ENCODE measurements around the gene COL4A1. TPM values are rescaled to one million over a fixed set of nuclear protein-coding genes. Genes with fewer than 3 reads are reported as not detected.

Gene COL4A1
- total RNA-seq, 1 experiment from 2014 or later, result 4.8 TPM

GRCh38 chr13:110301606-110302553, 5.1 kb downstream of the COL4A1 start:
- H3K27me3 Mint-ChIP-seq (ENCODE audit: insufficient read depth, unreplicated experiment), result no peaks in the 10 kb centered on the region
- peaks cover 29% of the 10 kb centered on the region for H3K4me1 Mint-ChIP-seq (ENCODE audit: low read depth, unreplicated experiment)
- BruUV-seq (replicated peaks), result no TSS peak
- POLR2A ChIA-PET, result no interaction called here
- intact Hi-C loops (cut with micrococcal nuclease; ENCODE audit: unreplicated experiment), result no loop called here
- H3K4me3 Mint-ChIP-seq (ENCODE audit: unreplicated experiment), result no peak overlapping the region
- no peaks in the 10 kb centered on the region for H3K27me3 ChIP-seq (replicated peaks; ENCODE audit: control insufficient read depth, insufficient read depth, low read length)
- no peaks in the 10 kb centered on the region for H3K9me3 ChIP-seq
- peaks cover 8% of the 10 kb centered on the region for H3K4me1 ChIP-seq
- TF ChIP-seq CTCF (IDR thresholded peaks at IDR 0.05; ENCODE audit: insufficient read depth in 1 of 2, low read depth in 1 of 2, low read length in 1 of 2, severe bottlenecking in 1 of 2, unreplicated experiment in 1 of 2), result no peak
- no peak for DNase-seq
- H3K36me3 ChIP-seq (ENCODE audit: control insufficient read depth, insufficient read depth, low read length), result no peaks in the 10 kb centered on the region
- no peak overlapping the region for H3K27ac Mint-ChIP-seq (ENCODE audit: unreplicated experiment)
- no peaks in the 10 kb centered on the region for H3K36me3 Mint-ChIP-seq (ENCODE audit: insufficient read depth, unreplicated experiment)
- CTCF ChIA-PET, result no interaction called here
- H3K9me3 Mint-ChIP-seq (ENCODE audit: unreplicated experiment), result peaks cover 12% of the 10 kb centered on the region
- H3K4me3 ChIP-seq (ENCODE audit: low read depth, low read length), result no peak overlapping the region

- CTCF ChIA-PET, result interaction anchor here (0.8 kb wide), 1 partner anchor 11 kb away, joined by 3 read pairs; no protein-coding TSS in a partner anchor
- Mint-ChIP-seq H3K4me3 (ENCODE audit: unreplicated experiment) (no peak overlapping the region), H3K27me3 (ENCODE audit: insufficient read depth, unreplicated experiment) (no peaks in the 10 kb centered on the region), H3K27ac (ENCODE audit: unreplicated experiment) (no peak overlapping the region), H3K36me3 (ENCODE audit: insufficient read depth, unreplicated experiment) (no peaks in the 10 kb centered on the region), H3K4me1 (ENCODE audit: low read depth, unreplicated experiment) (peaks cover 29% of the 10 kb centered on the region), H3K9me3 (ENCODE audit: unreplicated experiment) (peaks cover 12% of the 10 kb centered on the region)
- no peak for DNase-seq
- Histone ChIP-seq H3K27me3 (replicated peaks; ENCODE audit: control insufficient read depth, insufficient read depth, low read length) (no peaks in the 10 kb centered on the region), H3K4me3 (ENCODE audit: low read depth, low read length) (no peak overlapping the region), H3K9me3 (no peaks in the 10 kb centered on the region), H3K4me1 (peaks cover 8% of the 10 kb centered on the region), H3K36me3 (ENCODE audit: control insufficient read depth, insufficient read depth, low read length) (no peaks in the 10 kb centered on the region)
- no TSS peak for BruUV-seq (replicated peaks)
- POLR2A ChIA-PET, result no interaction called here
- intact Hi-C loops (cut with micrococcal nuclease; ENCODE audit: unreplicated experiment), result no loop called here
- no peak for TF ChIP-seq CTCF (IDR thresholded peaks at IDR 0.05; ENCODE audit: insufficient read depth in 1 of 2, low read depth in 1 of 2, low read length in 1 of 2, severe bottlenecking in 1 of 2, unreplicated experiment in 1 of 2)
Observed at GRCh38 chr13:110301083-110301482, 5.9 kb downstream of the COL4A1 start.

- no peaks in the 10 kb centered on the region for H3K27me3 ChIP-seq (replicated peaks; ENCODE audit: control insufficient read depth, insufficient read depth, low read length)
- Mint-ChIP-seq H3K4me1 (ENCODE audit: low read depth, unreplicated experiment) (peaks cover 22% of the 10 kb centered on the region), H3K9me3 (ENCODE audit: unreplicated experiment) (peaks cover 12% of the 10 kb centered on the region), H3K36me3 (ENCODE audit: insufficient read depth, unreplicated experiment) (no peaks in the 10 kb centered on the region), H3K4me3 (ENCODE audit: unreplicated experiment) (no peak overlapping the region), H3K27ac (ENCODE audit: unreplicated experiment) (no peak overlapping the region), H3K27me3 (ENCODE audit: insufficient read depth, unreplicated experiment) (no peaks in the 10 kb centered on the region)
- CTCF ChIA-PET, result interaction anchor here (0.8 kb wide), 1 partner anchor 12 kb away, joined by 3 read pairs; no protein-coding TSS in a partner anchor
- TF ChIP-seq CTCF (IDR thresholded peaks at IDR 0.05; ENCODE audit: insufficient read depth in 1 of 2, low read depth in 1 of 2, low read length in 1 of 2, severe bottlenecking in 1 of 2, unreplicated experiment in 1 of 2), result no peak
- peaks cover 8% of the 10 kb centered on the region for H3K4me1 ChIP-seq
- no peak for DNase-seq
- no peaks in the 10 kb centered on the region for H3K9me3 ChIP-seq
- no peaks in the 10 kb centered on the region for H3K36me3 ChIP-seq (ENCODE audit: control insufficient read depth, insufficient read depth, low read length)
- intact Hi-C loops (cut with micrococcal nuclease; ENCODE audit: unreplicated experiment), result no loop called here
- no TSS peak for BruUV-seq (replicated peaks)
- POLR2A ChIA-PET, result no interaction called here
- H3K4me3 ChIP-seq (ENCODE audit: low read depth, low read length), result no peak overlapping the region
Observed at GRCh38 chr13:110300090-110300815, 6.7 kb downstream of the COL4A1 start.
